H1 (cell line): ENCODE results near the gene FEV. TPM values are rescaled to one million over a fixed set of nuclear protein-coding genes. Genes with fewer than 3 reads are reported as not detected.

Experiments used
- CTCF ChIA-PET: fragments of 300-600 bp; sonication (Branson Sonifier 250); formaldehyde crosslinking; loops from one replicate; lab custom pipeline; 2021; ENCODE audit not compliant: partially characterized antibody; lab: Charles Lee
- POLR2A ChIA-PET: fragments of 300-600 bp; sonication (Branson Sonifier 250); formaldehyde crosslinking; loops from one replicate; lab custom pipeline; 2021; ENCODE audit warnings: inconsistent platforms; ENCODE audit not compliant: partially characterized antibody; lab: Charles Lee
- DNase-seq, 2 experiments: peaks; one replicate each; pipeline versions ENCODE4 v3.0.0 to v3.0.0-alpha.2; 2010 to 2022; ENCODE audit warnings: low spot score in 2 of 2, low read depth in 1 of 2, mixed read lengths in 1 of 2
- FAIRE-seq: peaks from 2 replicates; lab custom pipeline; 2011; peaks lifted over from hg19 to GRCh38; lab: Jason Lieb, UNC
- H2AFZ ChIP-seq: 2 replicates; pipeline ENCODE4 v1.8.1; 2012; ENCODE audit warnings: low read length, inconsistent platforms
- H2AK5ac ChIP-seq: 2 replicates; pipeline ENCODE4 v1.6.1; 2013; ENCODE audit warnings: low read depth, low read length
- H2BK120ac ChIP-seq: replicated peaks from 2 replicates; pipeline ENCODE3; 2013; ENCODE audit warnings: low read depth, low read length, inconsistent platforms
- H2BK12ac ChIP-seq: 2 replicates; pipeline ENCODE4 v1.6.1; 2013; ENCODE audit warnings: low read depth, low read length
- H2BK15ac ChIP-seq: 2 replicates; pipeline ENCODE4 v1.6.1; 2013; ENCODE audit warnings: low read length
- H2BK20ac ChIP-seq: 2 replicates; pipeline ENCODE4 v1.6.1; 2013; ENCODE audit warnings: low read length
- H2BK5ac ChIP-seq: 2 replicates; pipeline ENCODE4 v1.6.1; 2013; ENCODE audit warnings: low read depth, low read length
- H3K14ac ChIP-seq: 2 replicates; pipeline ENCODE4 v1.6.1; 2013; ENCODE audit warnings: inconsistent platforms; ENCODE audit not compliant: insufficient read length
- H3K18ac ChIP-seq: 2 replicates; pipeline ENCODE4 v1.6.1; 2013; ENCODE audit warnings: low read length; ENCODE audit errors: extremely low read depth
- H3K23ac ChIP-seq: 2 replicates; pipeline ENCODE4 v1.6.1; 2013; ENCODE audit warnings: inconsistent platforms; ENCODE audit not compliant: insufficient read length
- H3K23me2 ChIP-seq: 2 replicates; pipeline ENCODE4 v1.6.1; 2013; ENCODE audit warnings: low read depth, low read length
- H3K27ac ChIP-seq: 2 replicates; pipeline ENCODE4 v1.6.1; 2011; ENCODE audit warnings: low read depth, low read length, inconsistent platforms
- H3K27me3 ChIP-seq, 4 experiments: replicated peaks in 1 of 4; 1 replicate in 1 of 4; 2 replicates in 3 of 4; pipeline versions ENCODE4 v1.6.1 to v1.8.1; 2011 to 2013; ENCODE audit warnings: low read length in 3 of 4, mild to moderate bottlenecking in 3 of 4, inconsistent platforms in 2 of 4, mixed read lengths in 2 of 4, moderate library complexity in 1 of 4; ENCODE audit not compliant: control insufficient read depth in 3 of 4, insufficient read depth in 3 of 4; ENCODE audit errors: extremely low read depth in 1 of 4
- H3K36me3 ChIP-seq, 4 experiments: 2 replicates each; pipeline versions ENCODE4 v1.6.1 to v1.8.1; 2011 to 2013; ENCODE audit warnings: mild to moderate bottlenecking in 4 of 4, low read length in 3 of 4, moderate library complexity in 2 of 4, control low read depth in 1 of 4, inconsistent platforms in 1 of 4; ENCODE audit not compliant: insufficient read depth in 4 of 4, control insufficient read depth in 2 of 4
- H3K4ac ChIP-seq: replicated peaks from 2 replicates; pipeline ENCODE3; 2013; ENCODE audit warnings: low read length, low read depth, mixed read lengths, inconsistent platforms; ENCODE audit not compliant: insufficient read length
- H3K4me1 ChIP-seq, 4 experiments: replicated peaks in 1 of 4; 1 replicate in 1 of 4; 2 replicates in 3 of 4; pipeline versions ENCODE4 v1.6.1 to v1.8.1; 2011 to 2013; ENCODE audit warnings: low read length in 3 of 4, inconsistent platforms in 2 of 4, mixed read lengths in 1 of 4; ENCODE audit not compliant: insufficient read depth in 4 of 4, control insufficient read depth in 3 of 4
- H3K4me2 ChIP-seq, 2 experiments: 2 replicates each; pipeline versions ENCODE4 v1.6.1 to v1.8.1; 2011 to 2013; ENCODE audit warnings: low read depth in 2 of 2, low read length in 2 of 2, control low read depth in 1 of 2, inconsistent platforms in 1 of 2, mild to moderate bottlenecking in 1 of 2; ENCODE audit not compliant: insufficient read depth in 1 of 2
- H3K4me3 ChIP-seq, 4 experiments: fragments of 200-600, 300-600 bp in 1 of 4; sonication (generic), shearing (Covaris generic), sonication (Bioruptor Twin) in 1 of 4; 2 replicates each; pipeline versions ENCODE4 v1.5.1 to v1.8.1; 2011 to 2016; ENCODE audit warnings: low read length in 4 of 4, low read depth in 3 of 4, control low read depth in 2 of 4, inconsistent platforms in 2 of 4, mild to moderate bottlenecking in 2 of 4, mixed read lengths in 1 of 4, moderate library complexity in 1 of 4; ENCODE audit not compliant: insufficient read depth in 2 of 4; ENCODE audit errors: extremely low read depth in 1 of 4
- H3K56ac ChIP-seq: replicated peaks from 2 replicates; pipeline ENCODE3; 2013; ENCODE audit warnings: low read depth, mild to moderate bottlenecking, mixed read lengths, low read length, inconsistent platforms; ENCODE audit not compliant: insufficient read length
- H3K79me1 ChIP-seq: 2 replicates; pipeline ENCODE4 v1.6.1; 2013; ENCODE audit warnings: low read depth, low read length, control low read depth
- H3K79me2 ChIP-seq, 2 experiments: 2 replicates each; pipeline versions ENCODE4 v1.6.1 to v1.8.1; 2012 to 2013; ENCODE audit warnings: low read length in 2 of 2, mild to moderate bottlenecking in 2 of 2, inconsistent platforms in 1 of 2; ENCODE audit not compliant: insufficient read depth in 2 of 2, control insufficient read depth in 1 of 2
- H3K9ac ChIP-seq, 4 experiments: replicated peaks in 1 of 4; 1 replicate in 1 of 4; 2 replicates in 3 of 4; pipeline versions ENCODE4 v1.6.1 to v1.8.1; 2011 to 2013; ENCODE audit warnings: low read depth in 3 of 4, low read length in 3 of 4, control low read depth in 2 of 4, mild to moderate bottlenecking in 2 of 4, moderate library complexity in 2 of 4, inconsistent platforms in 1 of 4; ENCODE audit errors: extremely low read depth in 1 of 4
- H3K9me3 ChIP-seq, 2 experiments: 2 replicates each; pipeline versions ENCODE4 v1.6.1 to v1.8.1; 2012 to 2013; ENCODE audit warnings: mild to moderate bottlenecking in 2 of 2, moderate library complexity in 2 of 2, control low read depth in 1 of 2, inconsistent platforms in 1 of 2, low read depth in 1 of 2, low read length in 1 of 2, mixed read lengths in 1 of 2; ENCODE audit not compliant: insufficient read depth in 2 of 2
- H4K20me1 ChIP-seq, 2 experiments: replicated peaks in 1 of 2; 2 replicates each; pipeline versions ENCODE3 to v1.8.1; 2011 to 2013; ENCODE audit warnings: inconsistent platforms in 2 of 2, low read length in 2 of 2, mild to moderate bottlenecking in 1 of 2; ENCODE audit not compliant: insufficient read depth in 2 of 2, control insufficient read depth in 1 of 2
- H4K5ac ChIP-seq: 2 replicates; pipeline ENCODE4 v1.6.1; 2013; ENCODE audit warnings: low read length, low read depth, mixed read lengths, inconsistent platforms; ENCODE audit not compliant: insufficient read length
- H4K8ac ChIP-seq: 2 replicates; pipeline ENCODE4 v1.8.0; 2013; ENCODE audit warnings: mild to moderate bottlenecking, moderate library complexity, low read length, inconsistent platforms; ENCODE audit not compliant: insufficient read depth; ENCODE audit errors: extremely low read depth
- H4K91ac ChIP-seq: replicated peaks from 2 replicates; pipeline ENCODE3; 2013; ENCODE audit warnings: low read length, mixed read lengths, inconsistent platforms; ENCODE audit not compliant: insufficient read length
- EZH2 ChIP-seq: fragments of 200-600 bp; sonication (generic); IDR thresholded peaks from 2 replicates; pipeline ENCODE4 v1.7.1; 2012; ENCODE audit warnings: low read depth, mild to moderate bottlenecking, moderate library complexity, low read length, inconsistent platforms; ENCODE audit not compliant: severe bottlenecking
- JUN ChIP-seq: IDR thresholded peaks from 2 replicates; pipeline ENCODE4 v1.6.1; 2011; ENCODE audit warnings: low read depth, mild to moderate bottlenecking, improper control_type of control experiment, low read length
- WGBS, 2 experiments: shearing (Covaris generic) in 1 of 2; methylation state at CpG; one replicate each; pipeline versions ENCODE4 v1.1.6 to v1.1.7; 2013 to 2015; ENCODE audit warnings: low lambda C conversion rate in 2 of 2, mixed read lengths in 2 of 2, inconsistent platforms in 1 of 2, low coverage in 1 of 2, missing lambda C conversion rate in 1 of 2; ENCODE audit not compliant: insufficient replicate concordance in 2 of 2, insufficient coverage in 1 of 2, insufficient read length in 1 of 2; ENCODE audit errors: extremely low coverage in 1 of 2, missing lambda C conversion rate in 1 of 2; 5-methylcytosine and 5-hydroxymethylcytosine counted together
- polyA plus RNA-seq, 7 experiments: library from polyadenylated mRNA; depleted of rRNA in 3 of 7; stranded (reverse) in 5 of 7; unstranded in 2 of 7; fragments of >200 nt in 5 of 7; fragments of 200-250 nt in 2 of 7; gene quantifications; 1 replicate in 5 of 7; 2 replicates in 1 of 7; 4 replicates in 1 of 7; pipeline versions ENCODE4 v1.2.1 to v1.2.3, GENCODE V29; 2011 to 2013; ENCODE audit warnings: missing spikeins in 2 of 7, mixed read lengths in 2 of 7
- total RNA-seq: library from RNA; stranded (reverse); fragmentation: NEBNext Ultra II Directional; extraction: Animal tissue kit (Norgen Biotek cat#: 25700); gene quantifications from 2 replicates; pipeline ENCODE4 v1.2.1, GENCODE V29; 2021

Gene FEV
- total and polyA plus RNA-seq, 2 of the 8 experiments (the other 6 are each of a cell fraction or from before 2014, with no cell fraction given) = not detected

- Histone ChIP-seq H3K4ac (no peak overlapping the region), H3K4me2 (peak overlapping the region; percentile 84 to 86), H3K27me3 (peaks cover 25 to 42% (median 38%) of the 10 kb centered on the region in 4 experiments), H2BK20ac (no peak overlapping the region), H3K27ac (no peak overlapping the region), H3K9me3 (peaks cover 0 to 2% of the 10 kb centered on the region in 2 experiments; a peak in 1 of 4 replicates), H3K23me2 (peaks cover 12% of the 10 kb centered on the region), H2BK15ac (no peak overlapping the region), H3K79me1 (no peaks in the 10 kb centered on the region), H3K18ac (no peak overlapping the region), H3K9ac (peak overlapping the region in 1 of 4 experiments; percentile 13; a peak in 2 of 7 replicates), H2AK5ac (no peak overlapping the region), H4K91ac (no peak overlapping the region), H3K23ac (no peak overlapping the region), H3K56ac (no peak overlapping the region), H3K36me3 (peaks cover 0 to 15% (median 0%) of the 10 kb centered on the region in 4 experiments; a peak in 1 of 8 replicates), H2BK5ac (peak overlapping the region; percentile 61; the same call in 1 of the 2 replicates), H2AFZ (no peak overlapping the region), H4K20me1 (peaks cover 2 to 12% of the 10 kb centered on the region in 2 experiments), H2BK12ac (0 out of 2 replicates have a peak overlapping the region, but pooled peaks have one; percentile 18), H2BK120ac (no peak overlapping the region), H3K4me3 (peak overlapping the region; percentile 53 to 66 (median 58); a peak in 5 of 8 replicates), H4K5ac (no peak overlapping the region), H3K79me2 (no peaks in the 10 kb centered on the region), H3K14ac (no peak overlapping the region), H4K8ac (no peak overlapping the region), H3K4me1 (peaks cover 15 to 32% (median 19%) of the 10 kb centered on the region in 4 experiments)
- FAIRE-seq (no peak), DNase-seq (no peak)
- 25% methylated on average over 5 of the region's 5 CpGs; no CpG with 5 or more reads in 1 of the 2 experiments for WGBS, 2 experiments
- POLR2A ChIA-PET = interaction anchor here (1.0 kb wide), 2 partner anchors 17 to 56 kb away, joined by 3 to 9 read pairs; no protein-coding TSS in a partner anchor
- CTCF ChIA-PET = interaction anchor here (0.9 to 3.7 kb wide), 6 partner anchors 12 to 121 kb away, joined by 3 to 28 read pairs (median 3); no protein-coding TSS in a partner anchor
- TF ChIP-seq JUN (no peak), EZH2 (peak; percentile 3)
Measured at GRCh38 chr2:218963601-218964000, 21.4 kb downstream of the FEV start.
